ENCODE results near the gene KCTD16.

KCTD16 gene

DNA sequence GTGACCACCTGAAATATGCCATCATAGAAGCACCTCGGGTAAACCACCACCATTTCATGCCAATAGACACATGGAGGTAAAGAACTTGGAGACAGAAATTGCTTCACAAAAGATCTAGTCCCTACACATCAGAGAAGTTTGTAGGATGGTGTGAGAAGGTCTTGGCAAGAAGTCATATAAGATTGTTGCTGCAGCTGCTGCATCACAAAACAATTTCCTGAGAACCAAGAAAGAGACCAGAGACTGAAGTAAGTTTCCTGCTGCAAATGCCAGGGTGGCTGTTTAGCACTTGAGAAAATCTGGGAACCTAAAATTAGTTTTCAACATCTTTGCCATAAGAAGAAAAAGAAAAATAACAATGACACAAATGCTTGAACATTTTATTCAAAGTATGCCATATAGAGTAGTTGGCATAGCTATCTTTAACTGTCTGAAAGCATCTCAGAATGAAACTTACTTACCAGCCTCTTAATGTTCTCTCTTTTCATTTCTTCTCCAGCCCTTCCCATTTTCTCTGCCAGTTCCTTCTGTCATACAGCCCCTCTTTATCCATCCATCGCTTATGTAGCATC lies 114.3 kb downstream of the KCTD16 start:
- DNase-seq (ENCODE audit: low spot score): no peak

DNA sequence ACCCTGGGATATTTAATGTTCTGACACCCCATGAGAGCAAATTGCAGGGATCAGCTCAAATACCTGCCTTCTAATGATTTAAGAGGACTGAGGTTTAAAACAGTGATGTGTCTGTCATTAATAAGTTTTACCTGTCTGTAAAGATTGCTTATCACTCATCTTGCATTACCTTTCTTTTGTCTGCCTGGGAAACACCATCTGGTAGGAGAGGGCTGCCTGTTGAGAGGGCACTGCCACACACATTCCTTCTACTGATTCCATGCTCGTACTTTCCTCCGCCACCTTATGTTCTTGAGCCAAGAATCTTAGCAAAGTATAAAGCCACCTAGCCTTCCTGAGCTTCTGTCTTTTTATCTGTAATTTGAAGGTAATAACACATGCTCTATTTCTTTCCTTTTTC lies 118.6 kb downstream of the KCTD16 start:
- DNase-seq (ENCODE audit: low spot score): no peak

DNA sequence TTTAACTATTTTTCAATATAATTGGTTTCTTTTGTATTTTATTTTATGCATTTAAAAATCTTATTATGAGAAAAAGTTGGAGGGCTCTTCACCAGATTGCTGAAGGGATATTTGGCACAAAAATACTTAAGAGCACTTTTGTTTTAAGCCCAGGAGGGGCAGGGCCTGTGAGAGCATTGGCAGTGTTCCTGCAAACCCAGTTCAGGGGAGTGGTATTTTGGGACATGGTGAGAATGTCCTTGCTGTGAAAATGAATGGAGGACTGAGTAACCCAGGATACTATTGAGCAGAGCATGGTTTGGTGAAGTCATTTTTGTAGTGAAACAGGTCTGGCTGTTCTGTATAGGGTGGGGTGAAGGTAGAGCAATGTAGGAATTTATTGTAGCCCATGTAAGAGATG lies 121.4 kb downstream of the KCTD16 start:
- DNase-seq (ENCODE audit: low spot score): peak; percentile 7

DNA sequence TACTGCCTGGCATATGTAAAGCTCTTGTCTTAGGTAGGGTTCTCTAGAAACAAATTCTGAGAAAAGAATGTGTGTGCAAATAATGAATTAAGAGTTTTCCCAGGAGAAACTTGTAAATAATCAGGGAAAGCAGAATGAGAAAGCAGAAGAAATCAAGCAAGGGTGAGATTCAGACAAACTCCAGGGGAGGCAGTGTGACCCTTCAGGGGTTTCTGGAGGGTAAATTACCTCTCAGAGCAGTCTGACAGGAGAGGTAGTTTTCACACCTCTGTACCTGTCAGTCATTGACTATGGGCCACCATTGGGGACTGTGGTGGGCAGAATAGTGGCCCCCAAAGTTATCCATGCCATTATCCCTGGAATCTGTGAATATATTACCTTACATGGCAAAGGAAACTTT lies 124.6 kb downstream of the KCTD16 start:
- DNase-seq (ENCODE audit: low spot score): no peak

DNA sequence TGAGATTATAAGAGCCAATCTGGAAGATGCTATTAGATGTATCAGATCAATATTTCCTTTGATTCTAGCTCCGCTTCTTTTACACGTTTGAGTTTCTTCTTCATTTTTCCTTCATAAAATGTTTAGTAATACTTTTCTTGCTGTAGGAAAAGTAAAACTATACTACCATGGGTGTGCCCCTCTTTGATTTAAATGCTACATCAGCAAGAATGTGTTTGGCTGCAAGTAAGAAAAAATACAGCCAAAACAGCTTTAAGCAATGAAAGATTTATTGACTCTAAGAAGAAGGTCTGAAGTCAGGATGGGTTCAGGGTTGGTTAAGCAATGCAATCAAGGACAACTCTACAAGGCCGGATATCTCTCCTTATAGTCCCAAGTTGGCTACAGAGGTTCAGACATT lies 126.4 kb downstream of the KCTD16 start:
- DNase-seq (ENCODE audit: low spot score): no peak

DNA sequence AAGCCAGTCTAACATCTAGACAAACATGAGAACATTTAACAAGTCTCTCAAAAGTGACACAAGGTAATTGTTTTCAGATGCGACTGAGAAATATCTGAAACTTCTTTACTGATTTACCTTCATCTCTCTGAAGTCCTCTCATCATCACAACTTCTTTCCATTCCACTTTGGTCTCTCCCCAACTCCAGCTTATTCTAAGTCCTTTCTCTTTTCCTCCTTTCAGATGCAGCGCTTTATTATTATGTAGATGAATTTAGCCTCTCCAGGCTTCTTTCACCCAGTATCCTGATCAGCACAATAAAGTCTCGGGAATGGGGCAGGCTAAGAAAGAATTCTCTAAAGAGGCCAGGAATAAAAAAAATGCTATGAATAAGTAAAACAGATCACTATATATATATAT lies 128.0 kb downstream of the KCTD16 start:
- DNase-seq (ENCODE audit: low spot score): no peak

DNA sequence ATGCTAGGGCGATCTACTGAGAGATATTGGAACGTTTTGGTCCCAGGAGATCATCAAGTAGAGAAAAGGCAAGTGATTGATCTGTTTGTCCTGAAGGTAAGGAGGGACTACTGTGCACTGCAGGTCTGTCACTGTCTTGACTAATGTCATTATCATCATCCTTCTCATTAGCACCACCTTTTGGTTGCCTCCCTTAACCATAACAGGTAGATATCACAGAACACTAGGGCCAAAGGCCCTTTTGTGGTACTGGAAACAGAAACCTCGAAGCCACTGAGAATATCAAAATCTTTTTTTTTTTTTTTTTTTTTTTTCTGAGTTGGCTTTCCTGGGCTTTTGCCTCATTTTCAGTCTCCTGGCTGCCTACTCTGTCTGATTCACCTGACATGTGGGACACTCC lies 134.0 kb downstream of the KCTD16 start:
- no peak for DNase-seq (ENCODE audit: low spot score)

DNA sequence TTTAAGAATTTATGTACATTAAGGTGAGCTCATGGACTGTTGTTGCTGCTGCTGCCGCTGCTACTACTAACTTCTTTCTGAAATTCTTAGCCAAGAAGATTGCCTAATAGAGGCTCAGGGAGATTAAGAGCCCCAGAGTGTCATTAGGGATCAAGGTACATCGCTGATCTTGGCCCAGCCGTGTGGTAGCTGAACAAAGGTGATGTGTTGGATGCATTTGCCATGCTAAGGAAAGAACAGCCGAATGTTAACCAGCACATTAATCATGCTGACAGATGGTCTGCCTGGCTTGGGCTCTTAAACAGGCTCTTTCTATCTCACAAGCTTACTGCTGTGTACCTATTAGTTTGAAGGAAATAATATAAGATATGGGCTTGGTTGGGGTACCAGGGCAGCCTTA lies 137.1 kb downstream of the KCTD16 start:
- DNase-seq (ENCODE audit: low spot score): no peak

DNA sequence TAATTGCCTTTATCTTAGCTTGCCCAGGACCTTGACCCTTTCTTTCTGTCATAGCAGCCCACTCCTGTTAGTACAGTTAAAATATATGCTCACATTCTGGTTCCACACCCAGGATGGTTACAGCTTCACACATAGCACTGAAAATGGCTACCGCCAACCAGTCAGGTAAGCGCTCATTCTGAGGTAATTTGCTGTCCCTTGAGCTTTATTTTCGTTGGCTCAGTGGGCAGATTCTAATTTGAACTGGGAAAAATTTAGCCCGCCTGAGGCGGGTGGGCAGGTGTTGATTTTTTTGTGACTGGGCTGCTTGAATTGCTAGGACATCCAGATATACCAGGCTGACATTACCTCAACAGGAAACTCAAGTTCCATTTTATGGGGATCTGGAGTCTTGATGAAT lies 137.5 kb downstream of the KCTD16 start:
- no peak for DNase-seq (ENCODE audit: low spot score)

DNA sequence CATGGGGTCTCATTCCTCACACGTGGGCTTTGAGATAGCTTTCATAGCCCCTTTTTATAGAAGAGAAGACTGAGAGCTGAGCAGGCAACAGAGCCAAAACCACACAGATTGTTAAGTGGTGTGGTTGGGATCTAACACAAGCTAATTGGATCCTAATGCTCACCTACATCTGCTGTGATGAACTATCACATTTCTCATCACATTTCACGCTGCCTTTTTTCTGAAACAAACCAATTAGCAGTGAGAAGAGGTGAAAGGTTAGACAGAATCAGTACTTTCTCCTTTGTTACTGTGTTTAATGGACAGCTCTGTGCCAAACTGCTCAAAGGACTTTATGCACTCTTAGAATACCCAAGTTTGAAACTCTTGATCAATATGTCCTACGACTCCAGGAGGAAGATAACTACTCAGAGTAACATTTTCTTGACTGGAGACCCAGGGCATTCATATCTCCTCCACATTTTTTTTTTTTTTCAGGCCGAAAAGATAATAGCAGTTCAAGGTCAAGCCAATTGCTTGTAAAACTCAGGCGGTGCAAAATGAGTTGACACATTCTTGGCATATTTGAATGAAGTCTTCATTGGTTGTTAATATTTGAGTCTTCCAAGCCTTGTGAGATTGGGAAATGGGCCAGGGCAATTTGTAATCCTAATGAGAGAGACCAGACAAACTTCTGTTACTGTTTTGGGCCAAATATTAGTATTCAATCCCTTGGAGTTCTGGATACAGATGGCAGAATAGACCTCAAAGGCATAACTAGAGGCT lies 138.4 kb downstream of the KCTD16 start:
- no peak for DNase-seq (ENCODE audit: low spot score)

DNA sequence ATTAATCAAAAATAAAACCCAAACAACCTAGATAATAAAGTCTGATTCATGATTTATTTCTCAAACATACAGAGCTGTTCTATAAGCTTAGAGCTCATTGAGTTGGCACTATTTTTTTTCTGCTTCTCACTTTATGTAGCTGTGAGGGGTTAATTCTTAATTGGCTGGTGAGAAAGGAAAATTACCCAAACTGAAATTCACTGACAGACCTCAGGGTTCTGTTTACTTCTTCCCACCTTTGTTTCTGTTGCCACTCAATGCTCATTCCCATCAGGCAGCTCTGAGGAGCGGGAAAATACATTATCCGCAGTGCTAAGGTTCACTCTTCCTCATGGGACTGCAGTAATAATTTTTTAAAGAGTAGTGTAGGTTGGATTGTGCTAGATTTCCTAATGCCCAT lies 139.9 kb downstream of the KCTD16 start:
- no peak for DNase-seq (ENCODE audit: low spot score)

DNA sequence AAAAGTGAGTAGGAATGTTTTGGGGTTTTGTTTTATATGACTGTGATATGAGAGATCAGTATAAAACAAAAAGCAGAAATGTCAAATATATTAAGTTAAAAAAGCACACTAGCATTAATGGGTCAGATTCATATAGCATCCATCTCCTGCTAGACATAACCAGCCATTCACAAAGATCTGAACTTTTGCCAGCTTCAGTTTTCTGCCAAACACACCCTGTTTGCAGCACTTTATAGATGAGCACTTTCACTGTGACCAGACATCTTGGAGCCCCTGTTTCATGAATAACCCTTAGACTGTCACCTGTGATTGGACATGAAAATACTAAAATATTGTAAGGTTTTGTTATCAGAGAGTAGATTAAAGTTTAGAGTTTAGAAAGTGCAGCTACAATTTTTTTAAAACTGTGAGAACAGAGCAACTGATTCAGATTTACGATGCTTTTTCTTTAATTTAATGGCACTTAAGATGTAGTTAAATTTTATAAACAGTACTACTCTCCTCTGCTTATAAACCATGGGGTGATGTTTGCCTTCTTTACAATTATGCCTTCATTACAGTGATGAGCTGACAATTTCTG lies 142.6 kb downstream of the KCTD16 start:
- no peak for DNase-seq (ENCODE audit: low spot score)

DNA sequence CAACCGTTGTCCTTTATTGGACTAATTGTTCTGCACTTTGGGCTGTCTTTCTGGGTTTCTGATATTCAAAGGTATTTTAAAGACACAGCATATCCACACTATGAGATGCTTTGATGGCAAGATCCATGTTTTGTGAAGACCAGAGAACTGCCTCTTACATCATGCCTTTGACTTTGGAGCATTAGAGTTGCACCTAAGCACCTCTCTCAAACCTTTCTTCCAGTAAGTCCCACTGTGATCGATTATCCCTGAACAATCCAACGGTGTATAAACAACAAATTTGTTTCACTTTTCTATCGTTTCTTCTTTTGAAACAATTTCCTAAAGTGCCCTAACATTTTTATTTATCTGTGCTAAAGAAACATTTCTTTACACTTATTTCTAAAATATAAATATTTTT lies 144.4 kb downstream of the KCTD16 start:
- DNase-seq (ENCODE audit: low spot score): no peak

DNA sequence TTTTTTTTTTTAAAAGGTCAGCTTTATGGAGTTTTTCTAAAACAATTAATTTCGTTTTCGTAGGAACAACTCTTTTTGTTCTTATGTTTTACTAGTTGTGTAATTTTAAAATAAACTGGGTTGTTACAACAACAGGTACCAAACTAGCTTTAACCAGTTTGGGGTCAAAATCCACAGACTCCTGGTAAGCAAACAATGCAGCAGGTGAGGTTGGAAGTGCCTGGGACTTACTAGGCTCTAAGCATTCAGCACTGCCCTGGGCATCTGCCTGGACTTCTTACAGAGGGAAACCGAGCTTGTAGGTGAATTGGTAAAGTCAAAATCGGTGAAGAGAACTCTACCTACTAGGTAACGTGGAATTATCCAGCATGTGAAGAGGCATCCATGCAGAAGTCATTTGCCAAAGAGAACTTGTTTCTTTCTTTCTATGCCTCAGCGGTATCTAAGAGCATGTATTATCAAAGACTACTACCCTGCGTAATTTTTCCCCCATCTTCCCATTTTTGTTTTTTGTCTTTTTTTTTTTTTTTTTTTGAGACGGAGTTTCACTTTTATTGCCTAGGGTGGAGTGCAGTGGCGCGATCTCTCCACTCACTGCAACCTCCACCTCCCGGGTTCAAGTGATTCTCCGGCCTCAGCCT lies 145.4 kb downstream of the KCTD16 start:
- DNase-seq (ENCODE audit: low spot score): no peak

DNA sequence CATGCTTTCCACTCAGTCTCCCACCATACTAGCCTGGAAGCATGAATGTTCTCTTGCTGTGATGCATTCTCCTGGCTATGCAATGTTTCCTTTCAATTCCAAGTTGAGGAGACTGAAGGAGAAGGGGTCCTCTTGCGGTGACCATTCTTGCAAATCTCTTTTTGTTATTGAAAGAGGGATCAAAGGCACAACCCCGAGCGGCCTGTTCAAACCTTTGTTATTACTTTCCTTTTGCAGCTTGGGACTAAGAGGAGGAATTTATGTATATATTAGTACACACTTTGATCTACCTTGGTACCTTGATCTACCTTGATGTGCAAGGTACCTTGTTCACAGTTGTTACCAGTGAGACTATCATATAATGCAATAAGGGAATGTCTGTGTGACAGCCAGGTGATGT lies 147.3 kb downstream of the KCTD16 start:
- no peak for DNase-seq (ENCODE audit: low spot score)

DNA sequence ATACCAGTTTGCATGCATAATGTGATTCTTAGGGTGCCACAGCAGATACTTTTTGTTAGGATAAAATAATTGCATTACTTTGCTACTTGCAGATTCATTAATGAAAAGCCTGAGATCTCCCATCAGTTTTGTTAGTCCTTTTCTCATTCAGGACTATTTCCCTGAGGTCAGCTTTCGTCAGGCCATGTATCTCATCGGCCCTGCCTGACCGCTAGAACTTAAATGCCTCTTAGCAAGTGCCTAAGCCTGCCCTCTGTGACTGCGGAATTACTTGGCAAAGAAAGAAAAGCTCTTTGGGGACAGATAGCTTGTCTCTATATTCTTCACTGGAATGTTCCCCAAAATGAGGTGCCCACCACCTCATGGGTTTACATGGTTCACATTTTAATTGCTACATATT lies 147.8 kb downstream of the KCTD16 start:
- DNase-seq (ENCODE audit: low spot score): no peak

DNA sequence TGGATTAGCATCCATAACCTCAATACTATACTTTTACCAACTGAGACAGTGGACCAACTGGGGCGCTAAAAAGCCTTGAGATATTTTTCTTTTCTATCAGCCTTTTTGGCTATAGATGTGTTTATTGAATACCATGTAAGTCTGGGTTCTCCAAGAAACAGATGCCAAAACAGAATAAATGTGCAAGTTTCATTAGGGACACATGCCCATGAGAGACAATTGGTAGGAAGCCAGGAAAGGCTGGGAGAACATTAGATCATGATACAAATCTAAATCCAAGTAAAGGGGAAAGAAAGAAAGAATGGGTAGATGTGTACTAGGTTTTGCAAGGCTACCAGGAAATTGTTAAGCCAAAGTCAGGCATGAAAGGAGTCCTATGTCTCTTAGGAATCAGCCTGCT lies 152.5 kb downstream of the KCTD16 start:
- DNase-seq (ENCODE audit: low spot score): no peak

DNA sequence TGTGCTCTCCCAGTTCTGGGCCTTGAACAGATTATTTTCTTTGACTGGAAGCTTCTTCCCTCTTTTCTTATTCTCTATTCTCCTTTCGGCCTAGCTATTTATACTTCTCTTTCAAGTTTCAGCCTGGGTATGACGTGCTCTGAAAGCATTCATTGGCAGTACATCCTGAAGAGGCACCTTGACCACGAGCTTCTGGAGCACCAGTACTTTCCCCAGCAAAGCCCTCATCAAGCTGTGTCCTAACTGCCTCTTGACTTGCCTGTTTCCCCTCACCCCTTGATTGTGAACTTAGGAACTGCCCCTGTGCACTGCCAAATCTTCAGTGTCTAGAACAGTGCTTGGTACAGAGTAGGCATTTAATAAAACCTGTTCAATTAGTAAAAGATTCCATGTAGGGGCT lies 154.9 kb downstream of the KCTD16 start:
- no peak for DNase-seq (ENCODE audit: low spot score)

DNA sequence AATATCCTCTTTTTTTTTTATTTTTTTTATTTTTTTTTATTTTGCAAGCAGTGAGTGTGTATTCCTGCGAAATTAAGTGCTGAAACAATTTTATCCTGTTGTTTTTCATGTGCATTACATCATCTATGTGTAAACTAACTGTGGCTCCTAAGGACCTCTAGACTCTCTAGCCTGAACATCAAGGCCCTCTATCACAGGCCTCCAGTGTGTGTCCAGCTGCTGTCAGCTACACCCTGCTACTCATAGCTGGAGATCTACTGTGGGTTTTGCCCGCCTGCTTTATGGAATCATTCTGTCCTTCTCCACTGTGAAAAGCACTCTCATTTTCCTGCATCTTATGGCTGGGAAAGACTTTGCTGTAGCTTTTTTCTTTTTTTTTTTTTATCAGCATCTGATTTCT lies 157.8 kb downstream of the KCTD16 start:
- no peak for DNase-seq (ENCODE audit: low spot score)

DNA sequence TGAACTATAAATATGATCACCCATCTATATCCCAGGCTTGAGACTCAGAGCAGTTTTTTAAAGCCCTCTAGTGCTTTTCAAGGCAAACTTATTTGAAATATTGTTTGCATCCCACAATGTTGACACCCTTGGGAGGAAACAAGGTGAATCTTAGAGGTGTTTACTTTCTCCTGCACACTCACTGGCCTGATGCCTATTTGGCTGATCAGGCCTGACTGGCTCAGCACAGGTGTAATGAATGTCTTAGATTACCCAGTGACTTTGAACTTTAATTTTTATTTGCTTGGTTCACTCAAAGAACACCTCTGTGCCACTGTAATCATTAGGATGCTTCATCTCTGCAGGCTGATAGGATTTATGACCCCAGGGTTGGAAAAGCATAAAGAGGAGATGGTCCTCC lies 158.3 kb downstream of the KCTD16 start:
- DNase-seq (ENCODE audit: low spot score): no peak

DNA sequence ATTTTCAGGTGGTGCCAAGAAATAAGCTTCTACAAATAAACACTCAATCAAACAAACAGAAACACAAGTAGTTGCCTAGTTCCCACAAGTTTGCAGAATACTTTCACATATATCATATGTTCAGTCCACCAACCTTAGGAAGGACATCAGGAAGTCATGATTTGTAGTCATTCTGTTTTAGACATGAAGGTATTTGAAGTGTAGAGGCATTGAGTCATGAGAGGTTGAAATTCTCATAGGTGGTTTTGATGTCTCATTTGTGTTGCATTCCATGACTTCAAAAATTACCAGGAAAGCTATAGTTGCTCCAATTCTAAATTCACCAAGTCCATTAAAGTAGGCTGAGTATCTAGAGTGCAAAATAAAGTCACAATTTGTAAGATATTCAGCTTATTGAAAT lies 159.0 kb downstream of the KCTD16 start:
- DNase-seq (ENCODE audit: low spot score): no peak

DNA sequence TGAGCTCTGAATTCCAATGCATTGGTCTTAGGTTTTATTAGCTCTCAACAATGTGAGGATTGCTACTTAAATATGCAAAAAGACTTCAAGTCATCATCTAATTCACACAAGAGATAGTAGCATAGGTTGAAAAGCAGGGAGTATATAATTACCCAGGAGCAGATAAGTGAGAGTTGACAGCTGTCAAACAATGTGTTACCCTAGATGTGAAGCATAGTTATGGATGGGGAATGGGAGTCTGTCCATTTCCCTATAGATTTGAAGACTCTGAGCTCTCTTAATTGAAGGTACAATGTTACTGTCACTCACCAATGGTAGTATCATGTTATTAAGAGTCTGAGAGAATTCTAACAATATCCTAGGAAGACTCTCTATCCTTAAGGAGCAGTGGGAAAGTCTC lies 160.7 kb downstream of the KCTD16 start:
- no peak for DNase-seq (ENCODE audit: low spot score)

DNA sequence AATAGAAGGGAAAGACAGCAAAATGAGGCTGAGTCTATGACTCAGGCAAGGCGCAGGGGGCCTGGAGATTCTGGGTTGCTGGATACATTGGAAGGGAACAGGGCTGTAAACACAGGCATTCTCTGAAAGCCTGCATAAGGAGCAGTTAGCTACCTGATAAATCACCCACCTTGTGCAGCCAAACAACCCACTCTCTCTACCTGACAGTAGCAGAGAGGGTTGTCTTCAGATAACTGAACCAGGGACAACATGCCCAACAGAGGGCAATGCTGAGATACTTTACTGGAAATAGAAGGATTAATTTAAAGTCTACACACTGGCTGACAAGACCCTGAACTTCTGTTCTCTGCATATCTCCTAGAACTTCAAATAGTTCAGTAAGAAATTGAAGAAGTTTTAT lies 161.6 kb downstream of the KCTD16 start:
- no peak for DNase-seq (ENCODE audit: low spot score)

All from globus pallidus (tissue), 1 donor.